Activated T-cell treated with anti-CD3 and anti-CD28 coated beads, Interleukin-2, amount 50 U/mL, for 72 hours (primary cell): ENCODE data around the gene ACOT7. TPM values are rescaled to one million over a fixed set of nuclear protein-coding genes. Genes with fewer than 3 reads are reported as not detected.
"Not testable (repeated sequence)": the region's sequence is repeated elsewhere in the genome, so short reads cannot be mapped to it uniquely, and the experiment has no call there.

ENCODE experiments used
- ATAC-seq, 2 donors: fragments of 150-1000 bp; cut with Tn5 transposase; replicated peaks in 1 of 2; 2 replicates each; pipeline ENCODE4 v1.10.0; 2021; ENCODE audit warnings: moderate library complexity in 2 of 2, mild to moderate bottlenecking in 1 of 2
- DNase-seq, 2 donors: peaks; one replicate each; pipeline ENCODE4 v3.0.0; 2021 to 2022; ENCODE audit warnings: mixed read lengths in 1 of 2
- H3K27ac Mint-ChIP-seq: one replicate; pipeline ENCODE4 v1.8.0; 2022; ENCODE audit warnings: mild to moderate bottlenecking, moderate library complexity, mixed read lengths
- H3K27me3 Mint-ChIP-seq: one replicate; pipeline ENCODE4 v1.8.0; 2022; ENCODE audit warnings: low read depth, mixed read lengths
- H3K36me3 Mint-ChIP-seq, 2 donors: one replicate each; pipeline ENCODE4 v1.8.0; 2022; ENCODE audit warnings: mixed read lengths in 2 of 2, mild to moderate bottlenecking in 1 of 2; ENCODE audit not compliant: insufficient read depth in 2 of 2
- H3K4me1 Mint-ChIP-seq: one replicate; pipeline ENCODE4 v1.8.0; 2022; ENCODE audit warnings: low read depth, mixed read lengths
- H3K4me3 Mint-ChIP-seq, 2 donors: one replicate each; pipeline ENCODE4 v1.8.0; 2022; ENCODE audit warnings: mild to moderate bottlenecking in 2 of 2, mixed read lengths in 2 of 2, moderate library complexity in 2 of 2
- H3K9me3 Mint-ChIP-seq, 2 donors: one replicate each; pipeline ENCODE4 v1.8.0; 2022; ENCODE audit warnings: mixed read lengths in 2 of 2
- total RNA-seq, 2 donors: library from RNA; stranded (reverse); gene quantifications; one replicate each; pipeline ENCODE4 v1.2.3, GENCODE V29; 2022

Gene ACOT7
- total RNA-seq, 2 donors from 2014 or later = 32.1 to 37.6 TPM

GRCh38 chr1:6313393-6314200 is 80.0 kb downstream of the ACOT7 start:
- Mint-ChIP-seq H3K9me3 (no peaks in the 10 kb centered on the region), H3K27ac (no peak overlapping the region), H3K27me3 (no peaks in the 10 kb centered on the region), H3K4me3 (no peak overlapping the region), H3K4me1 (no peaks in the 10 kb centered on the region), H3K36me3 (peaks cover 0 to 2% of the 10 kb centered on the region in 2 donors)
- no peak for DNase-seq
- ATAC-seq = no peak

- Mint-ChIP-seq H3K27ac (no peak overlapping the region), H3K4me3 (no peak overlapping the region), H3K36me3 (peaks cover 2 to 3% of the 10 kb centered on the region in 2 donors), H3K27me3 (no peaks in the 10 kb centered on the region), H3K9me3 (peaks cover 2 to 8% of the 10 kb centered on the region in 2 donors), H3K4me1 (no peaks in the 10 kb centered on the region)
- no peak for DNase-seq
- no peak for ATAC-seq
These were observed 83.3 kb downstream of the ACOT7 start for GRCh38 chr1:6310116-6310848.

- Mint-ChIP-seq H3K36me3 (peaks cover 2 to 3% of the 10 kb centered on the region in 2 donors), H3K9me3 (peaks cover 2 to 8% of the 10 kb centered on the region in 2 donors), H3K27me3 (no peaks in the 10 kb centered on the region), H3K4me3 (no peak overlapping the region), H3K27ac (no peak overlapping the region), H3K4me1 (no peaks in the 10 kb centered on the region)
- DNase-seq = no peak
- ATAC-seq = no peak
These were observed 84.0 kb downstream of the ACOT7 start for GRCh38 chr1:6309564-6309963.

- Mint-ChIP-seq H3K27ac (no peak overlapping the region), H3K4me3 (no peak overlapping the region), H3K9me3 (peaks cover 2 to 8% of the 10 kb centered on the region in 2 donors), H3K36me3 (peaks cover 2 to 3% of the 10 kb centered on the region in 2 donors), H3K27me3 (no peaks in the 10 kb centered on the region), H3K4me1 (no peaks in the 10 kb centered on the region)
- DNase-seq (no peak), ATAC-seq (no peak)
These were observed 85.1 kb downstream of the ACOT7 start for GRCh38 chr1:6308449-6308848.

- not testable (repeated sequence) for DNase-seq, H3K36me3 Mint-ChIP-seq, H3K4me3 Mint-ChIP-seq, H3K27ac Mint-ChIP-seq, H3K4me1 Mint-ChIP-seq, H3K27me3 Mint-ChIP-seq, ATAC-seq, H3K9me3 Mint-ChIP-seq
These were observed 85.9 kb downstream of the ACOT7 start for GRCh38 chr1:6307682-6308081.

- no peak overlapping the region for H3K4me3 Mint-ChIP-seq
- no peak overlapping the region for H3K27ac Mint-ChIP-seq
- H3K36me3 Mint-ChIP-seq = peaks cover 2 to 3% of the 10 kb centered on the region in 2 donors
- ATAC-seq = no peak
- H3K27me3 Mint-ChIP-seq = no peaks in the 10 kb centered on the region
- peaks cover 2 to 8% of the 10 kb centered on the region in 2 donors for H3K9me3 Mint-ChIP-seq
- no peaks in the 10 kb centered on the region for H3K4me1 Mint-ChIP-seq
- no peak for DNase-seq
These were observed 86.5 kb downstream of the ACOT7 start for GRCh38 chr1:6307099-6307498.

- Mint-ChIP-seq H3K27me3 (no peaks in the 10 kb centered on the region), H3K36me3 (peaks cover 2 to 3% of the 10 kb centered on the region in 2 donors), H3K9me3 (peaks cover 2 to 8% of the 10 kb centered on the region in 2 donors), H3K4me1 (no peaks in the 10 kb centered on the region), H3K4me3 (no peak overlapping the region), H3K27ac (no peak overlapping the region)
- ATAC-seq (no peak), DNase-seq (no peak)
These were observed 90.1 kb downstream of the ACOT7 start for GRCh38 chr1:6303397-6304012.

GRCh38 chr1:6302568-6302967 is 91.0 kb downstream of the ACOT7 start:
- Mint-ChIP-seq H3K27me3 (no peaks in the 10 kb centered on the region), H3K36me3 (peaks cover 2 to 3% of the 10 kb centered on the region in 2 donors), H3K4me3 (no peak overlapping the region), H3K27ac (no peak overlapping the region), H3K4me1 (no peaks in the 10 kb centered on the region), H3K9me3 (peaks cover 0 to 2% of the 10 kb centered on the region in 2 donors)
- ATAC-seq (no peak), DNase-seq (no peak)

- Mint-ChIP-seq H3K4me1 (no peaks in the 10 kb centered on the region), H3K4me3 (no peak overlapping the region), H3K36me3 (no peaks in the 10 kb centered on the region), H3K27ac (no peak overlapping the region), H3K9me3 (no peaks in the 10 kb centered on the region), H3K27me3 (no peaks in the 10 kb centered on the region)
- DNase-seq (no peak), ATAC-seq (no peak)
These were observed 92.0 kb downstream of the ACOT7 start for GRCh38 chr1:6301526-6301925.

- Mint-ChIP-seq H3K4me1 (no peaks in the 10 kb centered on the region), H3K36me3 (no peaks in the 10 kb centered on the region), H3K4me3 (no peak overlapping the region), H3K9me3 (no peaks in the 10 kb centered on the region), H3K27ac (no peak overlapping the region), H3K27me3 (no peaks in the 10 kb centered on the region)
- no peak for DNase-seq
- ATAC-seq = no peak
These were observed 93.1 kb downstream of the ACOT7 start for GRCh38 chr1:6300342-6301048.

- Mint-ChIP-seq H3K36me3 (no peaks in the 10 kb centered on the region), H3K4me3 (no peak overlapping the region), H3K27ac (no peak overlapping the region), H3K4me1 (no peaks in the 10 kb centered on the region), H3K9me3 (no peaks in the 10 kb centered on the region), H3K27me3 (no peaks in the 10 kb centered on the region)
- ATAC-seq (no peak), DNase-seq (no peak)
These were observed 93.9 kb downstream of the ACOT7 start for GRCh38 chr1:6299557-6300165.

- Mint-ChIP-seq H3K9me3 (no peaks in the 10 kb centered on the region), H3K4me1 (no peaks in the 10 kb centered on the region), H3K4me3 (no peak overlapping the region), H3K27me3 (no peaks in the 10 kb centered on the region), H3K36me3 (peaks cover 0 to under 1% of the 10 kb centered on the region in 2 donors), H3K27ac (no peak overlapping the region)
- ATAC-seq (no peak), DNase-seq (no peak)
These were observed 94.6 kb downstream of the ACOT7 start for GRCh38 chr1:6298940-6299465.
